Keratinocyte (primary cell): ENCODE measurements around the gene TRAK2.

Experiments used
- EZH2 ChIP-seq: IDR thresholded peaks from one replicate; pipeline ENCODE4 v1.6.1; 2012; ENCODE audit warnings: inconsistent platforms, mild to moderate bottlenecking, low read length, moderate library complexity
- TF ChIP-seq, protein P1 (sequence below), 3 experiments: IDR thresholded peaks in 1 of 3; conservative IDR thresholded peaks in 1 of 3; optimal IDR thresholded peaks in 1 of 3; 2 replicates in 2 of 3; 3 replicates in 1 of 3; pipeline versions ENCODE3 to v1.5.1; 2011; ENCODE audit warnings: low read length in 3 of 3, mild to moderate bottlenecking in 3 of 3, moderate library complexity in 2 of 3, control low read depth in 1 of 3, inconsistent platforms in 1 of 3; ENCODE audit not compliant: insufficient read depth in 2 of 3; ENCODE audit errors: extremely low read depth in 1 of 3

DNA sequence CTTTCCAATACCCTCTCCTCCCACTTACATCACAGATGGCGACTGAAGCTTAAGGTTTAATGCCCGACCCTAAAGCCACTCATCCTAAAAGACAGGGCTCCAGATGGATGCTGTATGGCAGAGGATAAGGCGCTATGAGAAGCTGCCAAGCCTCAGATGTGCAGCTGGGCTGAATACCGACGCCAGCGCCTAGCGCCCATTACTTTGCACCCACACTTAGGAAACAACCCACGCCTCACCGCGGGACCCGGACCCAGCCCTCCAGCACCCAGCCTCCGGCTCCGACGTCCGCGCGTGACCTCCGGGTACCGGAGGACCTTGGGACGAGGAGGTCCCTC is 335 bp downstream of the TRAK2 start:
- TF ChIP-seq, protein P1, sequence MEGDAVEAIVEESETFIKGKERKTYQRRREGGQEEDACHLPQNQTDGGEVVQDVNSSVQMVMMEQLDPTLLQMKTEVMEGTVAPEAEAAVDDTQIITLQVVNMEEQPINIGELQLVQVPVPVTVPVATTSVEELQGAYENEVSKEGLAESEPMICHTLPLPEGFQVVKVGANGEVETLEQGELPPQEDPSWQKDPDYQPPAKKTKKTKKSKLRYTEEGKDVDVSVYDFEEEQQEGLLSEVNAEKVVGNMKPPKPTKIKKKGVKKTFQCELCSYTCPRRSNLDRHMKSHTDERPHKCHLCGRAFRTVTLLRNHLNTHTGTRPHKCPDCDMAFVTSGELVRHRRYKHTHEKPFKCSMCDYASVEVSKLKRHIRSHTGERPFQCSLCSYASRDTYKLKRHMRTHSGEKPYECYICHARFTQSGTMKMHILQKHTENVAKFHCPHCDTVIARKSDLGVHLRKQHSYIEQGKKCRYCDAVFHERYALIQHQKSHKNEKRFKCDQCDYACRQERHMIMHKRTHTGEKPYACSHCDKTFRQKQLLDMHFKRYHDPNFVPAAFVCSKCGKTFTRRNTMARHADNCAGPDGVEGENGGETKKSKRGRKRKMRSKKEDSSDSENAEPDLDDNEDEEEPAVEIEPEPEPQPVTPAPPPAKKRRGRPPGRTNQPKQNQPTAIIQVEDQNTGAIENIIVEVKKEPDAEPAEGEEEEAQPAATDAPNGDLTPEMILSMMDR (optimal IDR thresholded peaks at IDR 0.05 in 1 of 3, IDR thresholded peaks at IDR 0.05 in 1 of 3, conservative IDR thresholded peaks at IDR 0.05 in 1 of 3; ENCODE audit: extremely low read depth in 1 of 3, insufficient read depth in 2 of 3, low read length in 3 of 3), result no peak
- no peak for TF ChIP-seq EZH2
